MM.1S (cell line): ENCODE measurements around the gene FBXW5.

ENCODE experiments used
- CTCF ChIP-seq: fragments of 300-600 bp; sonication (generic); IDR thresholded peaks from 2 replicates; pipeline ENCODE4 v1.5.1; 2016; ENCODE audit warnings: antibody characterized with exemption, low read length, mixed read lengths
- EZH2phosphoT487 ChIP-seq: fragments of 300-600 bp; sonication (generic); IDR thresholded peaks from 2 replicates; pipeline ENCODE4 v1.6.1; 2018; ENCODE audit warnings: antibody characterized with exemption, low read length

GRCh38 chr9:136910197-136910900 is 34.2 kb downstream of the FBXW5 start:
- no peak for TF ChIP-seq CTCF
- no peak for TF ChIP-seq EZH2phosphoT487
